HG02973 (cell line): ENCODE results near the gene USP40.
"Not testable (repeated sequence)": the region's sequence is repeated elsewhere in the genome, so short reads cannot be mapped to it uniquely, and the experiment has no call there.

ENCODE experiments used
- ATAC-seq: cut with Tn5 transposase; IDR thresholded peaks from one replicate; pipeline ENCODE4 v1.9.1; 2021; ENCODE audit warnings: moderate library complexity; ENCODE audit not compliant: unreplicated experiment

The USP40 gene

GRCh38 chr2:233566141-233566956 lies at the start of gene USP40:
Gene USP40 (minus strand): TSS chr2:233566782. CDS start chr2:233565554, 1,228 bp downstream.
- peak; percentile 70 for ATAC-seq

- no peak for ATAC-seq
Observed at GRCh38 chr2:233611284-233611683, 44.7 kb upstream of the USP40 start.

GRCh38 chr2:233605680-233606079 lies 39.1 kb upstream of the USP40 start:
- no peak for ATAC-seq

GRCh38 chr2:233604826-233605225 lies 38.2 kb upstream of the USP40 start:
- ATAC-seq = no peak

GRCh38 chr2:233603520-233603919 lies 36.9 kb upstream of the USP40 start:
- no peak for ATAC-seq

- ATAC-seq = no peak
Observed at GRCh38 chr2:233602076-233602475, 35.5 kb upstream of the USP40 start.

- ATAC-seq = no peak
Observed at GRCh38 chr2:233600386-233600785, 33.8 kb upstream of the USP40 start.

- ATAC-seq = no peak
Observed at GRCh38 chr2:233598952-233599351, 32.4 kb upstream of the USP40 start.

GRCh38 chr2:233597522-233597921 lies 30.9 kb upstream of the USP40 start:
- ATAC-seq = no peak

GRCh38 chr2:233593201-233593600 lies 26.6 kb upstream of the USP40 start:
- ATAC-seq = no peak

- not testable (repeated sequence) for ATAC-seq
Observed at GRCh38 chr2:233592706-233593105, 26.1 kb upstream of the USP40 start.

GRCh38 chr2:233588400-233588799 lies 21.8 kb upstream of the USP40 start:
- no peak for ATAC-seq

- ATAC-seq = no peak
Observed at GRCh38 chr2:233584210-233584609, 17.6 kb upstream of the USP40 start.

GRCh38 chr2:233583217-233583965 lies 16.8 kb upstream of the USP40 start:
- ATAC-seq = not testable (repeated sequence)

- ATAC-seq = not testable (repeated sequence)
Observed at GRCh38 chr2:233577341-233577740, 10.8 kb upstream of the USP40 start.

GRCh38 chr2:233572468-233572867 lies 5.9 kb upstream of the USP40 start:
- ATAC-seq = no peak

GRCh38 chr2:233571462-233571861 lies 4.9 kb upstream of the USP40 start:
- ATAC-seq = no peak

- no peak for ATAC-seq
Observed at GRCh38 chr2:233571001-233571400, 4.4 kb upstream of the USP40 start.

GRCh38 chr2:233565685-233566140 lies 869 bp downstream of the USP40 start:
- peak; percentile 22 for ATAC-seq

GRCh38 chr2:233563663-233564430 lies 2.7 kb downstream of the USP40 start:
- no peak for ATAC-seq
